GM13977 (cell line): ENCODE results near the gene B4GALT6.

Experiments
- DNase-seq: peaks from one replicate; pipeline ENCODE4 v3.0.0; 2012; ENCODE audit warnings: low spot score
- in situ Hi-C: fragments of 300-500 bp; cut with MboI; formaldehyde crosslinking; loops from one replicate; pipeline ENCODE4 v1.12.0; 2022; ENCODE audit warnings: low sequenced_read_pairs, low pct_unique_long_range_greater_than_20kb, mixed read lengths, inconsistent platforms; ENCODE audit not compliant: unreplicated experiment
- TF ChIP-seq, protein P1 (sequence below): IDR thresholded peaks from 2 replicates; pipeline ENCODE4 v1.5.1; 2012; ENCODE audit warnings: mild to moderate bottlenecking, control low read depth; ENCODE audit not compliant: insufficient read depth; ENCODE audit errors: extremely low read depth, missing control alignments

The B4GALT6 gene

DNA sequence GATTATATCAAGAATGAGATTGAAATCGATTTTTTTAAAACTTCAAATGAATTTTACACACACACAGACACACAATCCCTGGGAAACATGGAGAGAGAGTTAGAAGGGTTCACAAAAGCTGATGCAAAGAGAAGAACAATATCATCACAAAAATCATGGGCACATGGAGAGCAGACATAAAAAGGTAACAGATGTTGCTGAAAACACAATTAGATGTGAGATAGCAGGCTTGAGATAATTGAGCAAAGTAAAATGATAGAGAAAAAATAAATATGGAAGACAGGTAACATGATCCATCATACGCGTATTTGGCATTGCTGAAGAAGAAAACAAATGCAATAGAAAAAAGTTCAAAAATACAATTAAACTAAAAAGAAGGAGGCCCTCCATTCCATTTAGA, 11.6 kb upstream of the B4GALT6 start:
- TF ChIP-seq, protein P1, sequence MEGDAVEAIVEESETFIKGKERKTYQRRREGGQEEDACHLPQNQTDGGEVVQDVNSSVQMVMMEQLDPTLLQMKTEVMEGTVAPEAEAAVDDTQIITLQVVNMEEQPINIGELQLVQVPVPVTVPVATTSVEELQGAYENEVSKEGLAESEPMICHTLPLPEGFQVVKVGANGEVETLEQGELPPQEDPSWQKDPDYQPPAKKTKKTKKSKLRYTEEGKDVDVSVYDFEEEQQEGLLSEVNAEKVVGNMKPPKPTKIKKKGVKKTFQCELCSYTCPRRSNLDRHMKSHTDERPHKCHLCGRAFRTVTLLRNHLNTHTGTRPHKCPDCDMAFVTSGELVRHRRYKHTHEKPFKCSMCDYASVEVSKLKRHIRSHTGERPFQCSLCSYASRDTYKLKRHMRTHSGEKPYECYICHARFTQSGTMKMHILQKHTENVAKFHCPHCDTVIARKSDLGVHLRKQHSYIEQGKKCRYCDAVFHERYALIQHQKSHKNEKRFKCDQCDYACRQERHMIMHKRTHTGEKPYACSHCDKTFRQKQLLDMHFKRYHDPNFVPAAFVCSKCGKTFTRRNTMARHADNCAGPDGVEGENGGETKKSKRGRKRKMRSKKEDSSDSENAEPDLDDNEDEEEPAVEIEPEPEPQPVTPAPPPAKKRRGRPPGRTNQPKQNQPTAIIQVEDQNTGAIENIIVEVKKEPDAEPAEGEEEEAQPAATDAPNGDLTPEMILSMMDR: no peak
- no peak for DNase-seq
- in situ Hi-C loops: no loop called here

DNA sequence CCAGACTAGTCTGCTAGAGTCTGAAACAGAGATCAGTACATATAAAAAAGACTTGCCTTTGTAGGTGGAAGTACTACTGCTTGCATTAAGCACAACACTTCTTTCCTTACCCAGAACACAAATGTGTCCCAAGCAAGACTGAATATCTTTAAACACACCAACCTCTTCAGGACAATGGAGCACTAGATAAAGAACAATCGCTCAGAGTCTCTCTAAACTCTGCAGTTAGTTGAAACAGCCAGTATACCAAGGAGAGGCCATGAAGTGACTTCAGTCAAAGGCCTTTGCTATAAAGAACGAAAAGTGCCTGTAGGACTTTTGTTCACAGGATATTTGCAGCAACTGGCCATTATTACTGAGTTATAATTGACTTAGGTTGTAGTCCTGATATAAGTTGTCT, 9.9 kb upstream of the B4GALT6 start:
- DNase-seq: no peak
- in situ Hi-C loops: no loop called here
- TF ChIP-seq, protein P1: no peak

DNA sequence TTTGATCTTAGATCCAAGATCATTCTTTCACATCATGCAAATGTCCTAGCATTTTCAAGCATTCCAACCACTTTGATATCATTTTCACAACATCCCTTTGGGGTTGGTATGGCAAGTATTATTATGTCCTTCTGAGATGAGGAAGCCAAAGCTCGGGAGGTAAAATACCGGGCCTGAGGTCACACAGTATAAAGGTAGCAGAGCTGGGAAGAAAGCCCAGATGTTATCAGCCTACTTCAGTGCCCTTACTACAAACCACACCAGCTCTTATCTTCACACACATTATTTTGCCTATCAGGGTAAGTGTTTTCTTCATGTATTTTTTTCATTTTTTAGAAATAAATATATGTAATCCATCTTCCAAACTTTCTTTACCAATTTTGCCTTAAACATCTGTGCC, 4.2 kb upstream of the B4GALT6 start:
- in situ Hi-C loops: no loop called here
- no peak for DNase-seq
- TF ChIP-seq, protein P1: no peak

DNA sequence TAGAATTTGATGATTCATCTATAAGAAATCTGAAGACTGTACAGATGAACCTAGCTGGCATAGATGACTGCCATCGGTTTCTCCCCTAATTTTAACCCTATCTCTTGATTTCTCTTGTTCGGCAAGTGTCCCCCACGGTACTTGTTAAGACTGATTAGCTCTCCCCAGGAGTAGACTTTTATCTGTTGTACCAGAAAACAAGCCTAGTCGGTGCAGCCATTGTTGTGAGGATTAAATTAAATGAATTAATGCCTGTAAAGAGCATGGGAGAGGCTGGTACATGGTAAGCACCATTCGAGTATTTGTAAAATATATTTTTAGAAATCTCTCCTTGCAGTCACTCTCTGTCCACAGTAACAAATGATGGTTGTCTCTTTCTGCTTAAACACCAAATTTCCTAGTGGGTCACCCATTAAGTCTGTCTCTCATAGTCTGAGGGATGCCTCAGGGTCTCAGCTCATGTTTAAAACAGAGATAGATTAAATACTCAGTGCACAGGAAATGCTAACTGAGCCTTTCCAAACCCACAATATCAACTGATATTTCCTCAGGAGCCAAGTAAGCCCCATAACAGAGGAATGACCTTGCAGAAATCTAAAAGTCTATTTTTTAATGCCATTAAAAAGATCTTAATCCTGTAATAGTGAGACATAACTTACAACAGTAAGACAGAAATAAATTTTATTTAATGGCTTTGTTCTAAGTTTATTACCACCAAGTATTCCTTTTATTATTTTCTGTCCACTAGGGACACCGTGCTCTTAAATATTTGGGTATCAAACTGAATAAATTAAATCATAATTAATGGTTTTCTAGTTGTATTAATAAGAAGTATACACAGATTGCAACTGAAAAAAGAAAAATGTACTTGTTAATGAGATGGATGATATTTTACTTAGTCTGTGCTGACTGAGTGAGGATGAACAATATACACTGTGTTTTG, 2.9 kb upstream of the B4GALT6 start:
- no peak for DNase-seq
- in situ Hi-C loops: no loop called here
- TF ChIP-seq, protein P1: peak; percentile 11

DNA sequence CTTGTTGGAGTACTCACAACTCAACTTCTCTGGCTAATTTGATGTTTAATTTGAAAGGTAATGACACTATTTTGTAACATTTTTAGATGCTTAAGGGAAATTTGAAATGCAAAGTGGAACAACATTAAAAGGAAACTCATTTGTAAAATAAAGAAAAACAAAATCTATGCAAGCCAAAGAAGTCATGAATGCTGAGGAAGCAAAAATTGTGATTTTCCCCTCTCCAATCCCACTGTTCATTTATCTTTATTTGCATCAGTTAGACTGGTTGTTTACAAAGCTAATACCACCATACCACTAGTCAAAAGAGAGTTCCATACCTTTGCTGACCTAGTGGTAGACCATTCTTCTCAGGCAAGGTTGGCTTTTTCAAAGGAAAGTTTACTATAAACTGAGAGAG, 2.2 kb upstream of the B4GALT6 start:
- in situ Hi-C loops: no loop called here
- DNase-seq: peak; percentile 9
- TF ChIP-seq, protein P1: no peak

DNA sequence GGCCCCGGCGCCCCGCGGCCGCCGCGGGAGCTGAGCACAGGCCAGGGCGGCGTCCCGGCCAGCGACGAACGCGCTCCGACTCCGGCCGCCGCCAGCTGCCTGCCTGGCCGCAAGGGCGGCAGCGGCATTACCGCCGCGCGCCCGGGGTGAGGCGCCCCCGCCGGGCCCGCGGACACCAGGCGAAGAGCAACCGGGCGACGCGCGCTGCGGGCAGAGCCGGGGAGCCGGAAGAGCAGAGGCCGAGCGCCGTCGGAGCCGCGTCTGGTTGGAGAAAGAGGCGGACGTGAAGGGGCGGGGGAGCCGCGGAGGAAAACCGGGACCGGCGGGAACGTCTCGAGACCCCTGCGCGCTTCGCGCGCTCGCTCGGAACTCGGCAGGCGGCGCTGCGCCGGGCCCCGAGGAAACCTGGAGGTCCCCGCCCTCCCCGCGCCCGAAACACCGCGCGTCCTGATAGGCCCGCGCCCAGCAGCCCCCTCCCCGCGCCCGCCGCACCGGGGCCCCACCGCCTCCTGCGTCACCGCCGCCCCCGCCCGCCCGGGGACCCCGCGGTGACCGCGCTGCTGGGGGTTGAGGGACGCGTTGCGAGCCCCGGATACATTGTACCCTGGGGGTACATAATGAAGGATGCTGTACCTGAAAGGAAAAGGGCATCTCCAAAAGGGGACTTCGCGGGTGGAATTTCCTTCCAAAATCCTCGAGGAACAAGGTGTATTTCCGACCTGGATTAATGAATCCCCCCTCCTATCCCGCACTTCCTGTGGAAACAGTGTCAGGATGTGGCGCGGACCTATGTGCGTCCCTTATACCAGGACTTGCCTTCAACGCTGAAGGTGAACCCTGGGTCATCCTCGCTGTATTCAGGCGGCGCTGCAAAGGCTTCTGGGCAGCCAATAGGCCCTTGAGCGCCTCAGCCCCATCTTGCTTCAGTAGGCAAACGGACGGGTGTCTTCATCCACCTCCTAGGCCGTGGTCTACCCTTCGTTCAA, 1.0 kb upstream of the B4GALT6 start:
- DNase-seq: peak; percentile 94
- in situ Hi-C loops: no loop called here
- TF ChIP-seq, protein P1: peak; percentile 58
